GM18502 (cell line): ENCODE measurements around the gene RRP1.
A peak's percentile ranks its signal among the peaks of the same experiment; 100 is the strongest.

Experiments
- ATAC-seq: cut with Tn5 transposase; IDR thresholded peaks from one replicate; pipeline ENCODE4 v1.9.1; 2021; ENCODE audit warnings: mild to moderate bottlenecking; ENCODE audit not compliant: unreplicated experiment, poor library complexity

The RRP1 gene

GRCh38 chr21:43774163-43774562, 15.2 kb upstream of the RRP1 start:
- no peak for ATAC-seq

DNA sequence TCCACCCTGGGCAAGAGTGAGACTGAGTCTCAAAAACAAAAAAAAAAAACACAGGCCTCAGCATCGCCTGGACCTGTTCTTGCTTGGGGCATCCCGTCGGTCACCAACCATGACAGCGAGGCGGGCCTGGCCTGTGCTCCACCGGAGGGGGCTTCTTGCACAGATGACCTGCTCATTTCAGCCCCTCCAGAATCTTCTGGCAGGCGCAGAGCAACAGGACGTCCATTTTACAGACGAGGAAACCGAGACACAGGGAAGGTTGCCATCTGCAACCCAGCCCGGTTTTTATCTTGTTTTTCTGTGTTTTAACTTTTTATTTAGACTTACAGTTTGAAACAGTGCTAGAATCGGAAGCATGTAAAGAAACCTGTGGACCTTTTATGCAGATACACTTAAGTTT, 14.2 kb upstream of the RRP1 start:
- no peak for ATAC-seq

DNA sequence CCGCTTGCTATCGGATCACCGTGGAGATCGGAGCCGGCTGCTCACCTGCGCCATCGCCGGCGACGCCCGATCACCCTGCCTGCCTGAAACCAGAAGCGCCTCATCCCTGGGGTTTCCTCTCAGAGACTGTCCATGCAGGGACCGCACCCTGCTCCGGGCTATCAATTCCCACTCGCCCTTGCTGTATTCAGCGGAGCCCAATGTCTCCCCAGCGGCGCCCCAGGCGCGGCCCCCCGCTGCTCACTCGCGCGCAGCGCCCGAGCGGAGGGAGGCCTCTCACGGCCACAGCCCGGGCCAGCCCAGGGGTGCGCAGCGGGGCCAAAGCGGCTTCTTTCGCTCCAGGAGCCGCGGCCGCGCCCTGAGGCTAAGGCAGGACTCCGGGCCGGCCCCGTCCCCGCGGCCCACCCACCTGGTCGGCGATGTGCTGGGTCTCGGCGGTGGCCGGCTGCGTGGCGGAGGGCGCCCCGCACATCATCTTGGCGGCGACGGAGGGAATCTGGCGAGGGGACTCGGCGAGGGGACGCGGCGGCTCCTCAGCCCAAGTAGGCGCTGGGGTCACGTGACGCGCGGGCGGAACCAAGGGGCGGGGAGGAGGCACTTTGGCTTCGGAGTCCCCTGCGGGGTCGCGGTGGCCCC, 13.5 kb upstream of the RRP1 start, which contains the start of gene CSTB:
Gene CSTB (minus strand): TSS at position 514 of the 636 bp plus-strand sequence. CDS start 39 bp downstream, at position 475.
- ATAC-seq = peak; percentile 71

GRCh38 chr21:43777953-43778352, 11.4 kb upstream of the RRP1 start:
- no peak for ATAC-seq

DNA sequence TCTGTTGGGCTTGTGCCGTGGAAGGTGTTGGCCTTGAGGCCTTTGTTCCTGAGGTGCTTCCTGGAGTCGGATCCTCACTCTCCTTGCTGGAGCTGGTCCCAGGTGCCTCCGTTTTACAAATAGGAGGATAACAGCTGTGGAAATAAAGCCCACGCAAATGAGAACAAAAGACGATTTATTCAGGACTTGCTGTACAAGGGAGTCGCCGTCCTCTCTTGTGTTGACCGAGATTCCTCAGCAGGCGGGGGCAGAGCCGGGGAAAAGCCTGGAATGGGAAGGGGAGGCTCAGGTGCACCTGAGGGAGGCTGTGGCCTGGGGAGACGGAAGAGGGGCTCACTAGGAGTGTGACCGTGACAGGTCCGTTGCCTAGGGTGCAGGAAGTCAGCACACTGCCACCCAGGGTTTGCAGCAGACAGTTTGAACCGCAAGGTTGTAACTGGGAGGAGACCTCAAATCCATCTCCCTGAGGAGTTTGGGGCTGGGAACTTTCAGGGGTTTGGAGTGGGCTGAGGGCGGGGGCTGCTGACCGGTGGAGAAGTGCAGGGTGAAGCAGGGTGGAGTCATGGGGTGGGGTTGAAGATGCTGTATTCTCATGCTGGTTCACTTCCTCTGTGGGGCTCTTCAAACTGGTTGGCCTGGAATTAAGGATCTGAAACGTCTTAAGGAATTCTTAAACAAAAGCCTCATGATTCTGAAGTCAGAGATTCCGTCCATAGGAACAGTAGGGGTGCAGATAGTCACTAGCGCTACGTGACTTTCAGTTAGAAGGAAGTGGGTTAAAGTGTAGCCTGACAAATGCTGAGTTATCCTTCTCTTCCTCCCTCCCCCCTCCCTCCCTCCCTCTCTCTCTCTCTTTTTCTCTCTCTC, 10.7 kb upstream of the RRP1 start:
- ATAC-seq = no peak

GRCh38 chr21:43779660-43780059, 9.7 kb upstream of the RRP1 start:
- no peak for ATAC-seq

GRCh38 chr21:43781846-43782245, 7.5 kb upstream of the RRP1 start:
- ATAC-seq = no peak

DNA sequence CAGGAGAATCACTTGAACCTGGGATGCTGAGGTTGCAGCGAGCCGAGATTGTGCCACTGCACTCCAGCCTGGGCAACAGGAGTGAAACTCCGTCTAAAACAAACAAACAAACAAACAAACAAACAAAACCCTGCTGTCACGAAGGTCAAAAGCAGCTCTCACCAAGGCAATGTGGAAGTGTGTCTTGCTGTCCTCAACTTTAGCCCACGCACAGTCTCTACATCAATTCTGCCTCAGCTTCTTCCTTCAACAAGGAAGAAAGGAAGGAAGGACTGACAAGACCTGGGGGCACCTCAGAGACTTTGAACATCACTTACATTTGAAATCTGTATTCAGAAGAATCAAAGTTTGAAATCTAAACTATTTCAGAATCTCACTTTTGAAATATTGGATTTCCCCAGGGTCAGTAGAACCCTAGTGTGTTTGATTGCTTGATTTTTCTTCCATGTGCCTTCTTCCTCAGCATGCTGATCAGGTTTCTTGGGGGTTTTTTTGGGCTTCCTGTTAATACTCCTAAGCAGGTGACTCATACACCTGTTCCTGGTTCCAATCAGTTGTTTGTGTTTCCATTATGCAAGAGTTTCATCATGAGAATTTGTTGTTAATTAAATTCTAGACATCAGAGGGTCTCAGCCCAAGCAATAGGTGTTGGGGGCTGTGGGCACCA, 6.8 kb upstream of the RRP1 start:
- no peak for ATAC-seq

GRCh38 chr21:43783098-43783700, 6.2 kb upstream of the RRP1 start:
- no peak for ATAC-seq

GRCh38 chr21:43785134-43785533, 4.2 kb upstream of the RRP1 start:
- no peak for ATAC-seq

- no peak for ATAC-seq
These were observed 3.0 kb upstream of the RRP1 start for GRCh38 chr21:43786300-43786806.

- ATAC-seq = no peak
These were observed 2.5 kb upstream of the RRP1 start for GRCh38 chr21:43786807-43787440.

- ATAC-seq = no peak
These were observed 690 bp downstream of the RRP1 start for GRCh38 chr21:43790010-43790524.

GRCh38 chr21:43792406-43792805, 3.0 kb downstream of the RRP1 start:
- ATAC-seq = no peak

DNA sequence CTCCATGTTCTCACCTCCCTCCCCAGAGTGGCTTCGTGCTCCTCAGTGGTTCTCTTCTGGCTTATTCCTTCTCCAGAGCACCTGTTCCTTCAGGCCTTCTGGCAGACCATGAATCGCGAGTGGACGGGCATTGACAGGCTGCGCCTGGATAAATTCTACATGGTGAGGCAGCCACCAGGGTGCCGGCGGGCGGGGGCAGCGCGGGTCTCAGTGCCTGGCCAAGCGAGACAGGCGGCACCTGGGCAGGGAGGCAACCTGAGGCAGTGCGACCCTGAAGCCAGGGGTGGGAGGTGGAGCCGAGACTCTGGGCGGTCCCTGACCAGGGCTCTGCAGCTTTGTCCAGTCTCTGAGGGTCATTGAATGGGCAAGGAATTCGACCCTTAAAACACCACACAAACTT, 3.9 kb downstream of the RRP1 start:
- ATAC-seq = no peak

DNA sequence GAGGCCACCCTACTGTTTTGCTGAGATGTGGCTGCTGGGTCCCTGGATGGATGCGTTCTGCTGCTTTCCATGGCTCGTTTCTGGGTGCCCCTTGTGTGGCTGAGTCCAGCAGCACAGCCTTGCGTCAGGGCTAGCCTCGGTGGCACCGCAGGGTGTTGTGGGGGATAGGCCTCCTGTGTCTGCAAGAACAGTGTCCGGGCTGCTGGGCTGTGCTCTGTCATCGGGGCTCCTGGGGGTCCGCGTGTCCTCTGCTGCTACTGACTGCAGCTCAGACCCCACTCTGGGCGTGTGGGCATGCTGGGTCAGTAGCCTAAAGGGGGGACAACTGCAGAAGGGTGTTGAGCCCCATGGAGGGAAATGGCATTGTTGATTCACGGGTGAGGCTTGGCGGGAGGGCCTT, 4.9 kb downstream of the RRP1 start:
- no peak for ATAC-seq

GRCh38 chr21:43794857-43795256, 5.5 kb downstream of the RRP1 start:
- no peak for ATAC-seq

DNA sequence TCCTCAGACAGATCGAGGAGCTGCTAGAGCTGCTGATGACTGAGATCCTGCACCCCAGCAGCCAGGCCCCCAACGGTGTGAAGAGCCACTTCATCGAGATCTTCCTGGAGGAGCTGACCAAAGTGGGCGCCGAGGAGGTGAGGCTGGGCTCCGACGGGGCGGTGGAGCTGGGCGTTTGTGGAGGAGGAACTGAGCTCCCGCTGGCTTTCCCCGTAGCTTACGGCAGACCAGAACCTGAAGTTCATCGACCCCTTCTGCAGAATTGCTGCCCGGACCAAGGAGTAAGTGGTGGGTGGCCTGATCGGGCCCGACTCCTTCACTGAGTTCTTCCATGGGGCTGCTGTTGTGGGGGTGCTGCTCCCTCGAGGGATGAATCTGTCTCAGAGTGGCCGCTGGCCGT, 8.0 kb downstream of the RRP1 start:
- ATAC-seq = no peak

DNA sequence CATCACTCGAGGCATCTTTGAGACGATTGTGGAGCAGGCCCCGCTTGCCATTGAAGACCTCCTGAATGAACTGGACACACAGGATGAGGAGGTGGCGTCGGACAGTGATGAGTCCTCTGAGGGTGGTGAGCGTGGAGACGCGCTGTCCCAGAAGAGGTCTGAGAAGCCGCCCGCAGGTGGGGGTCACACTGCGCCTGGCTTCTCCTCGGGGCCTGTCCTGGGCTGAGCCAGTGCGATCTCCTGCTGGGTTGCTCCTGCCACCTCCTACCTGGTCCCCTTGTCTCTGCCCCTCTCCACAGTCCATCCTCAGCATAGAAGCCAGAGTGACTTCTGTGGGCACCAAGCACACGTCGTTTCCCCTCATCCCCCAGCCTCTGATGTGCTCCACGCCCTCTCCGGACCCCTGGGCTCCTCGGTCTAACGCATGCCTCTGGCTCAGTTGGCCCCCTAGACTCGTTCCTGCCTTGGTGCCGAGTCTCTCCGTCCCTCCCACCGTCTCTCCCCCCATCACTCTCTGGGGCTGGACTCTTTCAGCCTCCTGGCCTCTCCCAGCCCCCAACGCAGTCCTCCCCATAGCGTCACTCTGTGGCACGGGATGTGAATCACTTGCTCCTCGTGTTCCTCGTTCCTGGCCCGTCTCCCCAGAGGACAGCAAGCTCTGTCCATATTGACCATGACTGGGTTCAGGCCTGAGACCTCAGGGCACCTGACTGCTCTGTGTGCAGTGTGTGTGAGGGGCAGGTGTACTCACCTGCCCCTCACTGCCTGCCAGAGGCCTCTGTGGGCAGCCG, 8.7 kb downstream of the RRP1 start:
- ATAC-seq = no peak
